Epidermal melanocyte (primary cell): ENCODE results near the gene IL32.

Experiments
- DNase-seq: peaks from one replicate; pipeline ENCODE4 v3.0.0; 2011; ENCODE audit warnings: low spot score; ENCODE audit not compliant: insufficient read length

IL32 gene

DNA sequence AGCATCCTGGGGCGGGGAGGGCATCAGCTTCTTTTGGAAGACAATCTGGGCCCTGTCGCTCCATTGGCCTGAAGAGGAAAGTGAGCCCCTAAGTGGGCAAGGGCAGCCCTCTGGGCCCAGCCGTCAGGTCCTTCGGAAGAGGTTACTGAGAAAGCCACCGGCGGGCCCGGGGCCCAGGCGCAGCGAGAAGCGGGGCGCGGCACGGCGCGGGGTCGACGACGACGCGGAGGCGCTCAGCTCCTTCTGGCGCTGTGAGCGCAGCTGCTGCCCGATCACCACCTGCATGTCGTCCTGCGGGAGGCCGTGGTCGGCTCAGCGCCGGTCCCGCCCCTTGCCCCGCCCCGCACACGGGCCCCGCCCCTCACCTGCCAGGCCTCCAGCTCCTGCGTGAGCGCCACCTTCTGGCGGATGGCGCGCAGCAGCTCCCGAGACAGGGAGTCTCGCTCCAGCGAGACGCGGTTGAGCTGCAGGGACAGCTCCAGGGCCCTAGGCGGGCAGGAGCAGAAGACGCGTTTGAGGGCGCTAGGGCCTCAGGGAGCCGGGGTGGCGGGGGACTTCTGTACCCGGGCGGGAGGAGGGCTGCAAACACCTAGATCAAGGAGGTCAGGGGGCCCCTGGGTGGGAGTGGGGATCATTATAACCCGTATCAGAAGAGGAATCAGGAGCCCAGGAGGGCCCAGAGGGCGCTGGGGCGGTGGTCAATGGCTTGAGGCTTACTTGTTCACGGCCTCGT is 37.3 kb upstream of the IL32 start:
- DNase-seq: peak; percentile 65

- DNase-seq: no peak
Observed at GRCh38 chr16:3028716-3029319, 36.6 kb upstream of the IL32 start.

GRCh38 chr16:3029491-3030221 is 35.8 kb upstream of the IL32 start:
- DNase-seq: no peak

GRCh38 chr16:3030222-3031212 is 34.9 kb upstream of the IL32 start:
- DNase-seq: no peak

GRCh38 chr16:3032624-3033023 is 32.8 kb upstream of the IL32 start:
- peak; percentile 66 for DNase-seq

DNA sequence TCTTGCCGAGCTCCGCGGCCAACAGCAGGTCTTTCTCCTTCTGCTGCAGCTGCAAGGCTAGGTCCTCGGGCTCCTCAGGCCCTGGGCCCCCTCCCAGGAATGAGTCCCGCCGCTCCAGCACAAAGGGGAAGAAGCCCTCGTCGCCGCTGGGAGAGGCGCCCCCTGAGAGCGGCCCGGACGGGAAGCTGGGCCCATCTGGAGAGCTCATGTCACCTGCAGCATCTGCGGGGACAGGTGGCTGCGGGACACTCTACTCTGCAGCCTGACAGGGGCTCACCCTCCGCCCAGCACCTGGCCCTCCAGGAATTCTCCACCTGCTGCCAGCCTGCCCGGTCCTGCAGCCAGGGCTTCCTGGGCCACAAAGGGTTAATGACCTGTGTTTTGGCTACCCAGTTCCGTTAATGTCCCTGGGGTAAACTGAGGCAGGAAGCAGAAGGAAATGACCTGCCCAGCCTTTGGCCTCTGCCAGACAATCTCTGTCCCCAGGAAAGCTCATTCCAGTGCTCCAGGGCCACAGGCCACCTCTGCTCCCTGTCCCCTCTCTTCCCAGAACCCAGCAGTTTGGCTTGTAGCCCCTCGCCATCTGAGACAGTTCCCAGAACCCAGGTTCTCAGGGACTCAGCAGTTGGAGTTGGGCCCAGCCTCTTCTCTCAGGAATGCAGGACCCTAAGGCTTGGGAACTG is 30.0 kb upstream of the IL32 start:
- no peak for DNase-seq

- DNase-seq: no peak
Observed at GRCh38 chr16:3035972-3036725, 29.3 kb upstream of the IL32 start.

DNA sequence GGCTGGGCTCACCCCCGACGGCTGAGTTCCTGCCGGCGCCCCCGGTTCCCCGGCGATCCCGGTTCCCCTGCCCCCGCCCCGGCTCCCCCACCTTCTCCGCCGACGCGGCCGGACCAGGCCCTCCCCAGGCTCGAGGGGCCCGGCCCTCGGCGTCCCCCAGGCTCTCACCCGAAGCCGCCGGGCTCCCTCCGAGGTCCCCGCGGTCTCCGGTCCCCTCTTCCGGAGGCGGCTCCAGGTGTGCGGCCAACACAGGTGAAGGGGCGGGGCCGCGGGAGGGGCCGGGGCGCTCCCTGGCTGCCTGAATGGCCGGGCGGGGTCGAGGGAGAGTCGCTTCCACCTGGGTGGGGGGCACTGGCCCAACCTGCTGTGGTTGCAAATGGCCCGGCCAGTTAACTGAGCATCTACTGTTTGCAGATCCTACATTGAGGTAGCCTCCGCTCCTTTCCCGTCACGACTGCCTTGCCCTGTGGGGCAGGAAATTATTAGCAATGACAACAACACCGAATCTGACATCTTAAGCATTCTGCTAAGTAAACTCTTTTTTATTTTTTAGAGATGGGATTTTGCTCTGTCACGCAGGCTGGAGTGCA is 28.6 kb upstream of the IL32 start, which contains the start of gene BICDL2:
Gene BICDL2 (minus strand): TSS at position 219 of the 590 bp plus-strand sequence. CDS start 1,448 bp downstream, outside the sequence.
- no peak for DNase-seq

DNA sequence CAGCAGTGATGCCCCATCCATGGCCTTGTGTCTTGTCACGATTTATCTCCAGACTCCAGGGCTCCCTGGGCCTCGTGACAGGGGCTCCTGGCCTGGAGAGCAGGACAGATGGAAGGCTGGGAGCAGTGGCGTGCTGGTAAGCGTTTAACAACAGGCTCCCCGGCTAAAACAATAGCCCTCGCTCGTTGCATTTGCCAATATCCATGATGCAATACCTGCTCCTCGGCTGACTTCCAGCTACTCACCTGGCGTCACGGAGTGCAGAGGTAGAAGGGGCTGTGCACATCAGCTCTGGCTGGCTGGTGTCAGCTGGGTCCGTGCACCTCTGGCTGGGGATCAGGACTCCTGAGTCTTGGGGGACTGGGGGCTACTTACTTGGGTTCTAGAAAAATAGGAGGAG is 27.2 kb upstream of the IL32 start:
- no peak for DNase-seq

- DNase-seq: no peak
Observed at GRCh38 chr16:3038896-3039295, 26.5 kb upstream of the IL32 start.

DNA sequence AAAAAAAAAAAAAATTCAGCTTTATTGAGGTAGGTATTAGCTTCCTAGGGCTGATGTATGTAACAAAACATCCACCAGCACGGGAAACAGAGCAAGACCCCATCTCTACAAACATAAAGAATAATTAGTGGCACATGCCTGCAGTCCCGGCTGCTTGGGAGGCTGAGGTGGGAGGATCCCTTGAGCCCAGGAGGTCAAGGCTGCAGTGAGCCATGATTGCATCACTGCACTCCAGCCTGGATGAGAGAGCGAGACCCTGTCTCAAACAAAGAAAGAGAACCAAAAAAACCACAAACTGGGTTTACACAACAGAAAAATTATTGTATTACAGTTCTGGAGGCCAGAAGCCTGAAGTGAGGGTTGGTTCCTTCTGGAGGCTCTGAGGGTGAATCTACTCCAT is 23.1 kb upstream of the IL32 start:
- DNase-seq: no peak

- DNase-seq: no peak
Observed at GRCh38 chr16:3044708-3045107, 20.7 kb upstream of the IL32 start.

DNA sequence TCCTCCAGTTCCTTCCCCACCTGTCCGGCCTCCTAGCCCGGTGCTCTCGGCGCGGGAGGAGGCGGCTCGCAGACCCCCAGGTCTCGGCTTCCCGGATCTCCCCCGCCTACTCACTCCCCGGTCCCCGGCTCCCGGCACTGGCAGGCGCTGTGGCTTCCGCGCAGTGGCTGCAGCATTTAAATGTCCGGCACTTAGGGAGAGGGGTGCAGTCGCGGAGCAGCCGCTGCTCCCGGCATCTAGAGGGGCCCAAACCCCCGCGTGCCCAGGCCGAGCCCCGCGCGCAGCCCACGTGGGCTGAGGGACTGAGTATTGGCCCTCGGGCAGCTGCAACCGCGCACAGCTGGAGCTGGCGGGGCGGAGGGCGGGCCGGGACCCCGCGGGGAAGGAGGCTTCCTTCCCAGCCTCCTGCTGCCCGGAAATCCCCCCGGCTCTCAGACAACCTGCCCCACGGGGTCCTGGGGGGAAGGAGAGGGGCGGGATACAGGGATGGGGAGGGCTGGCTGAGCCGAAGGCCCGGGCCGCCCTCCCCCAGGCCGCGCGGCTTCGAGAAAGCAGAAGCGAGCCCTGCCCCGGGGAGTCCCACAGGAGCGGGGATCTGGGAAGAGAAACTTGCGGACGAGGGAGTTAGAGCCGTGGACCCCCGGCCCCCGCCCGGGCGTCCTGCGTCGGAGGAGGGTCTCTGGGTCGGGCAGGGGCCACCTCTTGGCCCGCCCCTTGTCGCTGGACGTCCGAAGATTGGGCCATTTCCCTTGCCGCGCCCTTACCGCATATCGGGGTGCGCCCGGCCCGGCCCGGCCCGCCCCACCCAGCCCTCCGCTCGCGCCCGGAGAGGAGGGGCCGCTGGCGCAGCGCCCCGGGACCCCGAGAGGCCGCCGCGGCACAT is 19.4 kb upstream of the IL32 start, which contains the start of gene MMP25:
Gene MMP25 (plus strand): TSS at position 804 of the 883 bp plus-strand sequence. CDS start 357 bp downstream, outside the sequence.
- no peak for DNase-seq

- DNase-seq: no peak
Observed at GRCh38 chr16:3046641-3047386, 18.6 kb upstream of the IL32 start.

DNA sequence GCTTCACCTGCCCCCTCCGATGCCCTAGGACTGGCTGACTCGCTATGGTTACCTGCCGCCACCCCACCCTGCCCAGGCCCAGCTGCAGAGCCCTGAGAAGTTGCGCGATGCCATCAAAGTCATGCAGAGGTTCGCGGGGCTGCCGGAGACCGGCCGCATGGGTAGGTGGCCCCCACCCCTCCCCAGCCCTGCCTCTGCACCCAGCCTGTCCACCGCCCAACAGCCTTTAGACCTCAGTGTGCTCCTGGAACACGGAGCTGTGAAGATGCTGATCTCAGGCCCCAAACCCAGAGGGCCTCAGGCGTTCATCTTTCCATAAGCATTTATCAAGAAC is 18.1 kb upstream of the IL32 start:
- no peak for DNase-seq

DNA sequence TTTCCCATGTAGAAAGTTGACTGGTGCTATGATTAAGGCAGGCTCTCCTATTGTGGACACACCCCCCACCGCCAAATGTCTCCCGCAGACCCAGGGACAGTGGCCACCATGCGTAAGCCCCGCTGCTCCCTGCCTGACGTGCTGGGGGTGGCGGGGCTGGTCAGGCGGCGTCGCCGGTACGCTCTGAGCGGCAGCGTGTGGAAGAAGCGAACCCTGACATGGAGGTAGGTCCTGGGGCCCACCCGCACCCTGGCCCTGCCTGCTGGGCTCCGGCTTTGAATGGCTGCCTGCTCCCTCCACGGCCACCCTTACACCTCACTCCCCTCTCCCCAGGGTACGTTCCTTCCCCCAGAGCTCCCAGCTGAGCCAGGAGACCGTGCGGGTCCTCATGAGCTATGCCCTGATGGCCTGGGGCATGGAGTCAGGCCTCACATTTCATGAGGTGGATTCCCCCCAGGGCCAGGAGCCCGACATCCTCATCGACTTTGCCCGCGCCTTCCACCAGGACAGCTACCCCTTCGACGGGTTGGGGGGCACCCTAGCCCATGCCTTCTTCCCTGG is 15.4 kb upstream of the IL32 start:
- no peak for DNase-seq

DNA sequence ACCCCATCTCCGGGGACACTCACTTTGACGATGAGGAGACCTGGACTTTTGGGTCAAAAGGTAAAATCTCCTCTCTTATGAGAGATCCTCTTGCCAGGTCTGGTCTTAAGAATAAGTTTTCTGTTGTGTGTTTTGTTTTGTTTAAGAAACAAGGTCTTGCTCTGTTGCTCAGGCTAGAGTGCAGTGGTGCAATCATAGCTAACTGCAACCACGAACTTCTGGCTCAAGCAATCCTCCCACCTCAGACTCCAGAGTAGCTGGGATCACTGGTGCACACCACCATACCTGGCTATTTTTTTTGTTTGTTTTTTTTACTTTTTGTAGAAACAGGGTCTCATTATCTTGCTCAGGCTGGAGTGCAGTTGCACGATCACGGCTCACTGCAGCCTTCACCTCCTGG is 15.0 kb upstream of the IL32 start:
- DNase-seq: no peak
